Measurements from ENCODE around the gene HDAC4. TPM values are rescaled to one million over a fixed set of nuclear protein-coding genes. Genes with fewer than 3 reads are reported as not detected.
A peak's percentile ranks its signal among the peaks of the same experiment; 100 is the strongest.

The HDAC4 gene
- total RNA-seq, 2 donors from 2014 or later = 8.1 to 20.1 TPM

DNA sequence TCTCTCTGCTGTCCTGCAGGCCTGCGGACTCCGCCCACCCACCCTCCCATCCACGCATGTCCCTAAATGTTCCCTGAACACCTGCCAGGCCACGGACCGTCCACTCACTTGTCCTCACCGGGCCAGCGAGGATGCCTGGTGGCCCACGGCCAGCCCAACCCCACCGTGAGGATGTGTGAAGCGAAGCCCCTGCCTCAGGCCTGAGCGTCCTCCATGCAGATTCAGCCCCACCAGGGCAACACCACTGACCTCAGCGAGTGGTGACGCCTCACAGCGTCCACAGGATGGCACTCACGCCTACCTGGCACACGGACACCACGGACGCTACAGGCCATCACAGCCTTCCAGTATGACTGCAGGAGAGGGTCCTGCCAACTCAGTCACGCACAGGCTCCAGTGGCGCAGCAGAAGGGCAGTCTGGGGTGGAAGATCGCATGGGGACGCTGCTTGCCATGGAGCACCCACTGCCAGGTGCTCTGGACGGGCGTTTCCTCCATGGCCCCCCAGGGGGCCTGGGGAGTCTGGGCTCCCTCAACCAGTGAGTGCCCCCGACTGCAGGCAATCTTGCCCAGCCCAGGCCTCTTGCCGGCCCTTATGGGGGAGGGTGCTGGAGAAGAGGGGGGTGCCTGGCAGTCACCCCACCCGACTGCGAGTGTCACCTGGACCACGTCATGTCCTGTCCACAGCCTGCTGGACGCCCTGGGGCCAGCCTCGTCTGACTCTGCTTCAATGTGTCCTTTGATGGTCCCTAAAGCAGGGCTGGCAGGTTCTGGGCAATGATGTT is 25.4 kb downstream of the HDAC4 start:
- TF ChIP-seq, protein P1, sequence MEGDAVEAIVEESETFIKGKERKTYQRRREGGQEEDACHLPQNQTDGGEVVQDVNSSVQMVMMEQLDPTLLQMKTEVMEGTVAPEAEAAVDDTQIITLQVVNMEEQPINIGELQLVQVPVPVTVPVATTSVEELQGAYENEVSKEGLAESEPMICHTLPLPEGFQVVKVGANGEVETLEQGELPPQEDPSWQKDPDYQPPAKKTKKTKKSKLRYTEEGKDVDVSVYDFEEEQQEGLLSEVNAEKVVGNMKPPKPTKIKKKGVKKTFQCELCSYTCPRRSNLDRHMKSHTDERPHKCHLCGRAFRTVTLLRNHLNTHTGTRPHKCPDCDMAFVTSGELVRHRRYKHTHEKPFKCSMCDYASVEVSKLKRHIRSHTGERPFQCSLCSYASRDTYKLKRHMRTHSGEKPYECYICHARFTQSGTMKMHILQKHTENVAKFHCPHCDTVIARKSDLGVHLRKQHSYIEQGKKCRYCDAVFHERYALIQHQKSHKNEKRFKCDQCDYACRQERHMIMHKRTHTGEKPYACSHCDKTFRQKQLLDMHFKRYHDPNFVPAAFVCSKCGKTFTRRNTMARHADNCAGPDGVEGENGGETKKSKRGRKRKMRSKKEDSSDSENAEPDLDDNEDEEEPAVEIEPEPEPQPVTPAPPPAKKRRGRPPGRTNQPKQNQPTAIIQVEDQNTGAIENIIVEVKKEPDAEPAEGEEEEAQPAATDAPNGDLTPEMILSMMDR (IDR thresholded peaks at IDR 0.05) = peak in 1 of 2 donors; percentile 31
- no peaks in the 10 kb centered on the region for H3K9me3 ChIP-seq
- no peak overlapping the region for H3K4me3 ChIP-seq
- H3K4me1 ChIP-seq = peaks cover 0 to 11% of the 10 kb centered on the region in 2 donors
- no peak overlapping the region for H3K27ac ChIP-seq
- H3K27me3 ChIP-seq = no peaks in the 10 kb centered on the region
- peaks cover 1% of the 10 kb centered on the region for H3K36me3 ChIP-seq
- DNase-seq (ENCODE audit: low spot score) = no peak

DNA sequence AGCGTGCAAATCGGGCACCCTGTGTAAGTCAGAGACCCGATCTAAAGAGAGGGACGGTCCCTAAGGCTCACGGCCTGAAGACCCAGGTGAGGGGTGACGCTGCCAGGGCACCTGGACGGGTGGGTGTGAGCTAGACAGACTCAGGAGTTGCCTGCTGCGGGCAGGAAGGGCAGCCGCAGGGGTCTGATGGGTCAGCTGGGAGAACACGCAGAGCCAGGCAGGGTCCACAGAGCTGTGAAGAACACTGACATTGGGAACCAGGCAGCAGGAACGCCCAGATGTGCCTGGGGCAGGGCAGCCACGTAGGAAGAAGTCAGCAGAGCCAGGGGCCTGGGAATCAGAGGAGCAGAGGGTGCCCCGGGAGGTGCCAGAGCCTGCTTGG is 25.9 kb downstream of the HDAC4 start:
- Histone ChIP-seq H3K4me3 (no peak overlapping the region), H3K27ac (no peak overlapping the region), H3K36me3 (peaks cover 3% of the 10 kb centered on the region), H3K9me3 (no peaks in the 10 kb centered on the region), H3K27me3 (no peaks in the 10 kb centered on the region), H3K4me1 (peaks cover 0 to 11% of the 10 kb centered on the region in 2 donors)
- no peak for DNase-seq (ENCODE audit: low spot score)
- TF ChIP-seq, protein P1 (IDR thresholded peaks at IDR 0.05) = no peak

DNA sequence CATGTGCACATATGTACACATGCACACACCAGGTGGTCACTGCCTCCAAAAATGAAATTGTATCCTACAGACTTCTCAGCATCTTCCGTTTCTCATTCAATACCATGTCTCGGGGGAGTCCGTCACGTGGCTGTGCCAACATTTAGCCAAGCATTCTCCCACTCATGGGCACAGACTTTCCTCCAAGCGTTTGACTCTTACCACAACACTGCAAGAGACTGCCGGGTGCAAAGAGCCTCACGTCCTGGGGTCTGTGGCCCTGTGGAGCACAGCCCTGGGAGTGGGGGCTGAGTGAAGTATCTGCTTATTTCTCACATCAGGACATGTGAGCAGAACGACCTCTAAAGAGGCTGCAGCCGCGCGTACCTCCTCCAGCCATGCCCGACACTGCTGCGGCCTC is 28.0 kb downstream of the HDAC4 start:
- H3K4me3 ChIP-seq = no peak overlapping the region

DNA sequence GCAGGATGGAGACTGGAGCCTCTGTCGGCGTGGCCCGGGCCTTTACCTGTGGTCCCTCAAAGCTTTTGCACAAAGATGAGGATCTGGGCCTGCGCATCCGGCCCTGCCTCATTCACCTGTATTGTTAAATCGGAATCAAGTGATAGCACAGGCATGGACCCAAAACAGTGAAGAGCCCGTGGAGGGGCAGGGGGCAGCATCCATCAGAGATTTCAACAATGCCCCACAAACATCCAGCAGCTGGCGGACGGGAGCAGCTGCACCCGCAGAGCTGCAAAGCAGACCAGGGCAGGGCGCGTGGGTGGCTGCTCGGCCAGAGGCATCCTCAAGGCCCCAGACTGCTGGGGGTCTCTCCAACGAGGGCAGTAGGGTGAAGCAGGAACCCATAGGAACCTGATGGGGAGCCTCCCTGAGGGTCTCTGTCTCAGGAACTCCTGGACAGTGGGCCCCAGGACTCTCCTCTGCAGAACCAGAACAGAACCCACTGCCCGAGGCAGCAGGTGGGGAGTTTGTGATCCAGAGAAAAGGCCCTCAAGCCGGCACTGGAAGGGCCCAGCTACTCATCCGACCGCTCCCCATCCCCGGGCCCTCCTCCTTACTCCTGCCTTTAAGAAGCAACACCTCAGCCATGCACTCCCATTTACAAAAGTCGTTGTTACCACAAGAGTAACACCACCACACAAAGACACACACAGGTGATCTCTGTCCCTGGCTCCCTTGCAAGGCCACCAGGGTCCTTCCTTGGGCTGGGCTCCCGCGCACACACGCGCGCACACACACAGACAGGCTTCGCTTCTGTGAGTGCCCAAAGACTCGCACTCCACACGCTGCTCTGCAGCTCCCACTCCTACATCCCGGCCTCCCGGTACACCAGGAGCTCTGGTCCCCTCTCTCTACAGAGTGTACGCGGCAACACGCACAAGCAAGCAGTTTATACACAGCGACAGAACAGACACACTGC is 28.8 kb downstream of the HDAC4 start:
- TF ChIP-seq, protein P1 (IDR thresholded peaks at IDR 0.05) = no peak
- no peaks in the 10 kb centered on the region for H3K4me1 ChIP-seq
- H3K27me3 ChIP-seq = no peaks in the 10 kb centered on the region
- no peak for DNase-seq (ENCODE audit: low spot score)
- no peak overlapping the region for H3K4me3 ChIP-seq
- H3K36me3 ChIP-seq = peaks cover 3% of the 10 kb centered on the region
- no peak overlapping the region for H3K27ac ChIP-seq
- H3K9me3 ChIP-seq = no peaks in the 10 kb centered on the region

More for the DNA sequence above, 28.0 kb downstream of the HDAC4 start:
- H3K36me3 ChIP-seq = peaks cover 3% of the 10 kb centered on the region
- TF ChIP-seq, protein P1 (IDR thresholded peaks at IDR 0.05) = no peak
- no peak for DNase-seq (ENCODE audit: low spot score)
- no peak overlapping the region for H3K27ac ChIP-seq
- no peaks in the 10 kb centered on the region for H3K9me3 ChIP-seq
- no peaks in the 10 kb centered on the region for H3K4me1 ChIP-seq
- H3K27me3 ChIP-seq = no peaks in the 10 kb centered on the region

DNA sequence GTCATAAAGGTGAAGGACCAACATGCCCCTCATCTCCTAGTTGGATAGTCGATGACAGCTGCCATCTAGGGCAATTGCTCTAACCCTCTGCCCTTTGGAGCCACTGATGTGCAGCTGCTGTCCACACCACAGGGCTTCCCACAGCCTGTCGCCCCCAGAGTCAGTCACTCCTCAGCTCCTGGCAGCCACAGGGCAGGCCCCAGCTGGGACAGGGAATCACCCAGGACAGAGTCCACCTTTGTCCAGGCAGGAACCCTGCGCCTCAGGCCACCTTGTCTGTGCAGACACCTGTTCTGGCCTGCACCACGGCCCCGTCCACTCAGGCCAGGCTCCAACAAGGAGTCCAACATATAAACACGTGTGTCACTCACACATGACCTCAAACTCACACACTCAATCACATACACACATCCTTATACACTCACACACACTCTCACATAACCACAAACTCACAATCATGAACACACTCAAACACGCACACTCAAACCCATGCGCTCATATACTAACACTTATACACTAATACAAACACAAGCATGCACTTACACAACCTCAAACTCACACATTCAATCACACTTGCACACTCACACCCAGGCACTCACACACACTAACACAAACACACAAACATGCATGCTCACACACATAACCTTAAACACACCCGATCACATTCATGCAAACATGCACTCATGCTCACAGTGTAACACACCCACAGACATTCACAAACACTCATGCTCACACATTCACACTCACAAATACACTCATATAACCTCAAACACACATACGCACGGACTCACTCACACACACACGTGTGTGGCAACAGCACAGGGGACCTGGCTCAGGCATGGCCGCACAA is 29.7 kb downstream of the HDAC4 start:
- Histone ChIP-seq H3K27ac (no peak overlapping the region), H3K9me3 (no peaks in the 10 kb centered on the region), H3K4me1 (no peaks in the 10 kb centered on the region), H3K4me3 (no peak overlapping the region), H3K27me3 (no peaks in the 10 kb centered on the region), H3K36me3 (peaks cover 3% of the 10 kb centered on the region)
- TF ChIP-seq, protein P1 (IDR thresholded peaks at IDR 0.05) = no peak
- no peak for DNase-seq (ENCODE audit: low spot score)

All from right atrium auricular region (tissue), 2 donors.